ENCODE data around the gene ITPR2. TPM values are rescaled to one million over a fixed set of nuclear protein-coding genes. Genes with fewer than 3 reads are reported as not detected.

Gene ITPR2
- total RNA-seq, 2 donors from 2014 or later: 14.8 to 74.4 TPM

DNA sequence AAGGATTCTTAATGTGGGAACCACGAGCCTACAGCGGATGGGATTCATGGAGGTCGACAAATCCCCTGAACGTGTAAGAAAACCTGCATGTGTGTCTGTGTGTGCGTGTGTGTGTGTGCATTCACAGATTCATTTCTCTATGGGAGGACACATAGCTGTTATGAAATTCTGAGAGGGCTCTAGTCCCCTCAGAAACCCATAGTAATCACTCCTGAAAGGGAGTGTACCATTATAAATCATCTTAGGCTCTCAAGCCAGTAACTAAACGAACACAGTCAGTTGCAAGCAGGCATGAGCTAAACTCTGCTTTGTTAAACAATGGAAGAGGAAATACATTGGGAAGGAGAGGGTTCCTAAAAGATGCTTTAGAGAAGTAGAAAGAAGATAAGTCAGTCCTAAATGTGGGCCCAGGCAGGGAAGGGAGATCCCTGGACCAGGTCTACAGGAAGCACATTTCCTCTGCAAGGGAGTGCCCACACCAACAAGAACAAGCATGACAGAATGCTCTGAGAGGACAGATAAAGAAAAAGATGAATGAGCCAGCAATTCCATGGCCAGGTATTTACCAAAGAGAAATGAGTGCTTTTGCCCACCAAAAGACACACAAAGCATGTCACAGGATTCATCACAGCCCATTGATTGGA, 91.3 kb downstream of the ITPR2 start:
- Mint-ChIP-seq H3K27me3 (ENCODE audit: insufficient read depth) (no peaks in the 10 kb centered on the region), H3K36me3 (ENCODE audit: low read depth) (peaks cover 14% of the 10 kb centered on the region), H3K4me3 (no peak overlapping the region), H3K9me3 (peaks cover 18% of the 10 kb centered on the region), H3K4me1 (peaks cover 5% of the 10 kb centered on the region), H3K27ac (no peak overlapping the region)
- H3K9me3 ChIP-seq (ENCODE audit: control insufficient read depth, low read length): peaks cover 5% of the 10 kb centered on the region
- 93 to 96% methylated on average over 3 to 6 of the region's 6 CpGs for WGBS, 2 experiments (ENCODE audit: insufficient coverage in 1 of 2, insufficient read length in 1 of 2)
- DNase-seq: no peak
- no peaks in the 10 kb centered on the region for H3K4me1 ChIP-seq (ENCODE audit: control insufficient read depth, insufficient read depth, low read length)
- H3K36me3 ChIP-seq (ENCODE audit: control insufficient read depth, insufficient read depth, low read length): no peaks in the 10 kb centered on the region
- TF ChIP-seq, protein P1, sequence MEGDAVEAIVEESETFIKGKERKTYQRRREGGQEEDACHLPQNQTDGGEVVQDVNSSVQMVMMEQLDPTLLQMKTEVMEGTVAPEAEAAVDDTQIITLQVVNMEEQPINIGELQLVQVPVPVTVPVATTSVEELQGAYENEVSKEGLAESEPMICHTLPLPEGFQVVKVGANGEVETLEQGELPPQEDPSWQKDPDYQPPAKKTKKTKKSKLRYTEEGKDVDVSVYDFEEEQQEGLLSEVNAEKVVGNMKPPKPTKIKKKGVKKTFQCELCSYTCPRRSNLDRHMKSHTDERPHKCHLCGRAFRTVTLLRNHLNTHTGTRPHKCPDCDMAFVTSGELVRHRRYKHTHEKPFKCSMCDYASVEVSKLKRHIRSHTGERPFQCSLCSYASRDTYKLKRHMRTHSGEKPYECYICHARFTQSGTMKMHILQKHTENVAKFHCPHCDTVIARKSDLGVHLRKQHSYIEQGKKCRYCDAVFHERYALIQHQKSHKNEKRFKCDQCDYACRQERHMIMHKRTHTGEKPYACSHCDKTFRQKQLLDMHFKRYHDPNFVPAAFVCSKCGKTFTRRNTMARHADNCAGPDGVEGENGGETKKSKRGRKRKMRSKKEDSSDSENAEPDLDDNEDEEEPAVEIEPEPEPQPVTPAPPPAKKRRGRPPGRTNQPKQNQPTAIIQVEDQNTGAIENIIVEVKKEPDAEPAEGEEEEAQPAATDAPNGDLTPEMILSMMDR (conservative IDR thresholded peaks at IDR 0.05): no peak
- no peaks in the 10 kb centered on the region for H3K27me3 ChIP-seq (ENCODE audit: control insufficient read depth, insufficient read depth, low read length, poor library complexity, severe bottlenecking)
- H3K4me3 ChIP-seq (ENCODE audit: low read length): no peak overlapping the region
- H3K9ac ChIP-seq (ENCODE audit: extremely low read depth, low read length, poor library complexity, severe bottlenecking): no peak overlapping the region
- no peak overlapping the region for H3K27ac ChIP-seq (ENCODE audit: low read depth, low read length)

DNA sequence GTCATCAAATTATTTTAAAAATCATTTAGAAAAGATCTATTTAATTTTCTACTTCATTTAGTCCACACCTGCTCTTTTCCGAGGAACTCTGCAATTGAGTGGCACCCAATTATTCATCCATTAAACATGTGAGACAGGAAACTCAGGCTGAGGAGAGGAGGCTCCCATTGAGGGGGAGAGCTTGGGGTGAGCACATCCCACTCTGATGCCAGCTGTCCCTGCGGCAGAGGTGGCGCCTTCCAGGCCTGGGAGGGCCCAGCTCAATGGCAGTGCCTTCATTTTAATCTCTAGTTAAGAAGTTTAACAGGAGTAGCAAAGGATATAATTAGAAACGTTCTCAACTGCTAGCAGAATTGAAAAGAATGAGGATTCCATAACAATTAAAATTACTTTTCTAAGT, 92.0 kb downstream of the ITPR2 start:
- DNase-seq: no peak
- no peaks in the 10 kb centered on the region for H3K4me1 ChIP-seq (ENCODE audit: control insufficient read depth, insufficient read depth, low read length)
- Mint-ChIP-seq H3K27ac (no peak overlapping the region), H3K9me3 (peaks cover 18% of the 10 kb centered on the region), H3K36me3 (ENCODE audit: low read depth) (peaks cover 14% of the 10 kb centered on the region), H3K27me3 (ENCODE audit: insufficient read depth) (no peaks in the 10 kb centered on the region), H3K4me1 (no peaks in the 10 kb centered on the region), H3K4me3 (no peak overlapping the region)
- TF ChIP-seq, protein P1 (conservative IDR thresholded peaks at IDR 0.05): no peak
- H3K27ac ChIP-seq (ENCODE audit: low read depth, low read length): no peak overlapping the region
- H3K9ac ChIP-seq (ENCODE audit: extremely low read depth, low read length, poor library complexity, severe bottlenecking): no peak overlapping the region
- H3K36me3 ChIP-seq (ENCODE audit: control insufficient read depth, insufficient read depth, low read length): no peaks in the 10 kb centered on the region
- peaks cover 5% of the 10 kb centered on the region for H3K9me3 ChIP-seq (ENCODE audit: control insufficient read depth, low read length)
- WGBS, 2 experiments (ENCODE audit: insufficient coverage in 1 of 2, insufficient read length in 1 of 2): 92% methylated on average over 4 of the region's 4 CpGs; no CpG with 5 or more reads in 1 of the 2 experiments
- no peaks in the 10 kb centered on the region for H3K27me3 ChIP-seq (ENCODE audit: control insufficient read depth, insufficient read depth, low read length, poor library complexity, severe bottlenecking)
- H3K4me3 ChIP-seq (ENCODE audit: low read length): no peak overlapping the region

DNA sequence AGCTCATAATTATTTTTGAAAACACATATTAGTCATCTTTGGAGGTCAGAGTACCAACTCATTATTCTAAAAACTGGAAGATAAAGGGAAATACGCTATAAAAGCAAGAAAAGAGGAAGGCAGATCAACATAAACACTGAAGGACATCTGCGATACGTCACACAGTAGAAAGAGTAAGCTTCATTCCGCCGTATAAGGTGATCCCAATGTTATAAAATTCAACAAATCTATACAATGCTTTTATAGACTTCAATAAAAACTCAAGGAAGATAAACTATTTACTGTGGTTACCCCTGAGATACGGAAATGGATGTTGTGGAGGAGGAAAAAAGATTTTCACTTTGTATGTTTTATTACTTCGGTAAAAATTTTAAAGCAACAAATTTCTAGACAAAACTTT, 92.6 kb downstream of the ITPR2 start:
- no peak overlapping the region for H3K27ac ChIP-seq (ENCODE audit: low read depth, low read length)
- Mint-ChIP-seq H3K9me3 (peaks cover 18% of the 10 kb centered on the region), H3K36me3 (ENCODE audit: low read depth) (peaks cover 14% of the 10 kb centered on the region), H3K27me3 (ENCODE audit: insufficient read depth) (no peaks in the 10 kb centered on the region), H3K4me3 (no peak overlapping the region), H3K27ac (no peak overlapping the region), H3K4me1 (no peaks in the 10 kb centered on the region)
- no peak for DNase-seq
- TF ChIP-seq, protein P1 (conservative IDR thresholded peaks at IDR 0.05): no peak
- no peaks in the 10 kb centered on the region for H3K27me3 ChIP-seq (ENCODE audit: control insufficient read depth, insufficient read depth, low read length, poor library complexity, severe bottlenecking)
- H3K9ac ChIP-seq (ENCODE audit: extremely low read depth, low read length, poor library complexity, severe bottlenecking): no peak overlapping the region
- no peaks in the 10 kb centered on the region for H3K36me3 ChIP-seq (ENCODE audit: control insufficient read depth, insufficient read depth, low read length)
- WGBS, 2 experiments (ENCODE audit: insufficient coverage in 1 of 2, insufficient read length in 1 of 2): 95% methylated on average over 4 to 7 of the region's 7 CpGs
- no peak overlapping the region for H3K4me3 ChIP-seq (ENCODE audit: low read length)
- H3K4me1 ChIP-seq (ENCODE audit: control insufficient read depth, insufficient read depth, low read length): no peaks in the 10 kb centered on the region
- H3K9me3 ChIP-seq (ENCODE audit: control insufficient read depth, low read length): peaks cover 5% of the 10 kb centered on the region

Measured in endodermal cell (in vitro differentiated cells).